ENCODE data around the gene PIGW.

PIGW gene

DNA sequence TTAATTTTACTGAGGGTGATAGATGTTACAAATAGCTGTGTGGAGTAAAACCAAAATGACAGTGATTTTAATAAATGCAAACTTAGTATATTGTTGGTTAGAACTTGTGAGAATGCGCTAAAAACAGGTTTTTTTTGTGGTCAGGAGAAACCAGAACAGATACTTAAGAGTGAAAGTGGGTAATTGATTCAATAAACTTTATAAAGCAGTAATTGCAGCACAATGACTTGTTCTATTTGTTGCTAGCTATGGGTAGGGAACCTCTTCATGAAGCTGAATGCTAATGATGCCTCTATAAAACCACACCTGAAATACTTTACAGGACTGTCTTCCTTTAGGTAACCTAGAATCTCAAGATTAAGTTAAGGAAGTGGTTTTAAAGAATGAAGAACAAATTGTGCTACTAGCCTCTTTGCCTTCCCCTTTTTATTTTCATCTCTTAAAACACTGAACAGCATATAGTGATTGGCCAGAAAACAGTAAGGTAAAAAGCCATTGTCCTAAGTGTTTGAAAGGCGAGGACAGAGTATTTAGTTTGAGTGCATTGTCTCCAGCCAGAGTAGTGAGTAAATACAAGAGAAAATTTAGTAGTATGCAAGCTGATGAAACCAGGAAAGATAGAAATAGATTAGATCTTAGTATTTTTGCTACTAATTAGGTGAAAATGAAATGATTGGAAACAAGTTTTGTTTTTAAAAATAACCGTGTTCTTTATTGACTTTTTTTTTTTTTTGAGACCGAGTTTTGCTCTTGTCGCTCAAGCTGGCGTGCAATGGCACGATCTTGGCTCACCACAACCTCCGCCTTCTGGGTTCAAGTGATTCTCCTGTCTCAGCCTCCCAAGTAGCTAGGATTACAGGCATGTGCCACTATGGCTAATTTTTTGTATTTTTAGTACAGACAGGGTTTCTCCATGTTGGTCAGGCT, 16.0 kb downstream of the PIGW start:
- no peak overlapping the region for H3K4me3 Mint-ChIP-seq
- peaks cover 23% of the 10 kb centered on the region for H3K4me1 Mint-ChIP-seq
- no peak overlapping the region for H3K27ac Mint-ChIP-seq
- H3K27me3 Mint-ChIP-seq (ENCODE audit: low read depth): no peaks in the 10 kb centered on the region
- no peak for TF ChIP-seq CTCF (IDR thresholded peaks at IDR 0.05; ENCODE audit: unreplicated experiment in 3 of 3)
- no peaks in the 10 kb centered on the region for H3K9me3 Mint-ChIP-seq
- peaks cover 20% of the 10 kb centered on the region for H3K36me3 Mint-ChIP-seq (ENCODE audit: low read depth)

DNA sequence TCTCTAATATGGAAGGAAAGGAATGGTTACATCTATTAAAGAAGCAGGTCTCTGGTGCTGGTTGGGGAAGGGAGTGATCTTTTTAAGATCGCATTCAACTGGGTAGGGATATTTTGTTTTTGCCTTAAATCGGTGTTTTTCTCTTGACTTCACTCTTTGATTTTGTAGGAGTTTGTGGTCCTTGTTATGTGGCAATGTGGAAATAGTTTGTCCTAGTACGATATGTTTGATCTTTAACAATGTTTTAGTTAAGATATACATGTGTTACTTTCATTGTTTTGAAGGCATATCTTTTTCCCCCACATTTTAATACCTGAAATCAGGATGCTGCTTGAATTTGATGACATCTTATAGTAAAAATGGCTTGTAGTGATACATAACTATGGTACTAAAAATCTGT, 18.7 kb downstream of the PIGW start:
- Mint-ChIP-seq H3K27ac (no peak overlapping the region), H3K4me1 (peaks cover 4% of the 10 kb centered on the region), H3K4me3 (no peak overlapping the region), H3K27me3 (ENCODE audit: low read depth) (no peaks in the 10 kb centered on the region), H3K36me3 (ENCODE audit: low read depth) (peaks cover 33% of the 10 kb centered on the region), H3K9me3 (no peaks in the 10 kb centered on the region)
- TF ChIP-seq CTCF (IDR thresholded peaks at IDR 0.05; ENCODE audit: unreplicated experiment in 3 of 3): no peak

DNA sequence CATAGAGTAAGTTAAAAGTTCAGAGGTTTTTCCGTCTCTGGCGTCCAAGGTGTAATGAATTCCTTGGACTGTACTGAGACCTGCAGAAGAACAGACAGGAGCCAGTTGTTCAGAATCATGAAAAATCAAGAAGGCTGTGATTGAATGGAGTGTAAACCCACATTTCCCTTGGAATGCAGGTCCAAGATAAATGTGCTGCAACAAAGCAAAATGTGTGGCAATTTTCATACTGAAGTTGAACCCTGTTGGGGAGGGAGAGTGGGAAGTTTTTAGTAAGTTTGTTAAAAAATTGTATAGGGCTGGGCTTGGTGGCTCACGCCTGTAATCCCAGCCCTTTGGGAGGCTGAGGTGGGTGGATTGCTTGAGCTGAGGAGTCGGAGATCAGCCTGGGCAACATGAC, 31.3 kb downstream of the PIGW start:
- H3K4me3 Mint-ChIP-seq: no peak overlapping the region
- H3K27ac Mint-ChIP-seq: no peak overlapping the region
- no peak for TF ChIP-seq CTCF (IDR thresholded peaks at IDR 0.05; ENCODE audit: unreplicated experiment in 3 of 3)
- no peaks in the 10 kb centered on the region for H3K9me3 Mint-ChIP-seq
- H3K36me3 Mint-ChIP-seq (ENCODE audit: low read depth): peaks cover 70% of the 10 kb centered on the region
- H3K4me1 Mint-ChIP-seq: no peaks in the 10 kb centered on the region
- no peaks in the 10 kb centered on the region for H3K27me3 Mint-ChIP-seq (ENCODE audit: low read depth)

GRCh38 chr17:36575028-36575427, 40.2 kb downstream of the PIGW start:
- H3K36me3 Mint-ChIP-seq (ENCODE audit: low read depth): peaks cover 57% of the 10 kb centered on the region
- no peaks in the 10 kb centered on the region for H3K9me3 Mint-ChIP-seq
- no peaks in the 10 kb centered on the region for H3K4me1 Mint-ChIP-seq
- no peak for TF ChIP-seq CTCF (IDR thresholded peaks at IDR 0.05; ENCODE audit: unreplicated experiment in 3 of 3)
- no peak overlapping the region for H3K27ac Mint-ChIP-seq
- H3K4me3 Mint-ChIP-seq: no peak overlapping the region
- no peaks in the 10 kb centered on the region for H3K27me3 Mint-ChIP-seq (ENCODE audit: low read depth)

GRCh38 chr17:36576793-36577192, 42.0 kb downstream of the PIGW start:
- H3K36me3 Mint-ChIP-seq (ENCODE audit: low read depth): peaks cover 70% of the 10 kb centered on the region
- no peaks in the 10 kb centered on the region for H3K27me3 Mint-ChIP-seq (ENCODE audit: low read depth)
- H3K4me3 Mint-ChIP-seq: no peak overlapping the region
- no peaks in the 10 kb centered on the region for H3K4me1 Mint-ChIP-seq
- H3K9me3 Mint-ChIP-seq: no peaks in the 10 kb centered on the region
- no peak overlapping the region for H3K27ac Mint-ChIP-seq
- TF ChIP-seq CTCF (IDR thresholded peaks at IDR 0.05; ENCODE audit: unreplicated experiment in 3 of 3): no peak

DNA sequence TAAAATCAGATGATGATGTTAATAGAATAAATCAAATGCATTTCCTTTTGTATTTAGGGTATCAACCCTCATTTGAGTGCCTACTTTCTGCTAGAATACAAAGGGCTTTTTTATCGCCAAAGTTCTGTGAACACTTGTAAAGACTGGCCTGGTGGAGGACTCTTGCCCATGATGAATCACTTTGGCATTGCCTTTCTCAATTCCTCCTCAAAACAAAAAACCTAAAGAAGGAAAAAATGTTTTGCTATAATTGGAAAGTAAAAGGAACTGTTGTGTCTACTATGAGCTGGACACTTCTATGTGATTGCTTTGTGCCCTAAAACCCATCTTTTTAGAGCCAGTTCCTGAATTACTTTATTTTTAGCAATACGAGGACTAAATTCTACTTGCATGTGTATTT, 43.9 kb downstream of the PIGW start:
- Mint-ChIP-seq H3K4me1 (no peaks in the 10 kb centered on the region), H3K27ac (no peak overlapping the region), H3K36me3 (ENCODE audit: low read depth) (peaks cover 61% of the 10 kb centered on the region), H3K9me3 (no peaks in the 10 kb centered on the region), H3K27me3 (ENCODE audit: low read depth) (no peaks in the 10 kb centered on the region), H3K4me3 (no peak overlapping the region)
- no peak for TF ChIP-seq CTCF (IDR thresholded peaks at IDR 0.05; ENCODE audit: unreplicated experiment in 3 of 3)

All from nephron (organoid).